ENCODE measurements around the gene CNIH4. TPM values are rescaled to one million over a fixed set of nuclear protein-coding genes. Genes with fewer than 3 reads are reported as not detected.

CNIH4 gene
- total RNA-seq, 1 experiment from 2014 or later = 93.8 TPM

GRCh38 chr1:224387943-224388342 is 31.3 kb downstream of the CNIH4 start:
- intact Hi-C loops (cut with micrococcal nuclease; ENCODE audit: unreplicated experiment) = no loop called here
- H3F3A ChIP-seq (ENCODE audit: insufficient read depth, low read depth) = peaks cover 49% of the 10 kb centered on the region
- no peaks in the 10 kb centered on the region for H3K4me1 ChIP-seq (replicated peaks; ENCODE audit: insufficient read depth)
- H3K4me2 ChIP-seq = no peak overlapping the region
- no peaks in the 10 kb centered on the region for H3K9me3 ChIP-seq (ENCODE audit: insufficient read depth, low read depth)
- peaks cover 52% of the 10 kb centered on the region for H3K36me3 ChIP-seq (ENCODE audit: low read depth)
- H3K27ac ChIP-seq = no peak overlapping the region
- CTCF ChIA-PET = no interaction called here
- no peaks in the 10 kb centered on the region for H3K9me2 ChIP-seq (ENCODE audit: insufficient read depth)
- H3K27me3 ChIP-seq (ENCODE audit: insufficient read depth, low read depth) = no peaks in the 10 kb centered on the region
- H4K20me1 ChIP-seq (ENCODE audit: insufficient read depth) = 0 out of 2 replicates have a peak, but pooled peaks cover 7% of the 10 kb centered on the region
- no peak overlapping the region for H2AFZ ChIP-seq
- no peak for DNase-seq
- POLR2A ChIA-PET (ENCODE audit: unreplicated experiment) = interaction anchor here (0.6 to 0.7 kb wide), 2 partner anchors 12 to 1808 kb away, joined by 7 to 16 read pairs; no protein-coding TSS in a partner anchor
- no peak for TF ChIP-seq EZH2 (IDR thresholded peaks at IDR 0.05; ENCODE audit: low read depth)
- TF ChIP-seq, protein P1, sequence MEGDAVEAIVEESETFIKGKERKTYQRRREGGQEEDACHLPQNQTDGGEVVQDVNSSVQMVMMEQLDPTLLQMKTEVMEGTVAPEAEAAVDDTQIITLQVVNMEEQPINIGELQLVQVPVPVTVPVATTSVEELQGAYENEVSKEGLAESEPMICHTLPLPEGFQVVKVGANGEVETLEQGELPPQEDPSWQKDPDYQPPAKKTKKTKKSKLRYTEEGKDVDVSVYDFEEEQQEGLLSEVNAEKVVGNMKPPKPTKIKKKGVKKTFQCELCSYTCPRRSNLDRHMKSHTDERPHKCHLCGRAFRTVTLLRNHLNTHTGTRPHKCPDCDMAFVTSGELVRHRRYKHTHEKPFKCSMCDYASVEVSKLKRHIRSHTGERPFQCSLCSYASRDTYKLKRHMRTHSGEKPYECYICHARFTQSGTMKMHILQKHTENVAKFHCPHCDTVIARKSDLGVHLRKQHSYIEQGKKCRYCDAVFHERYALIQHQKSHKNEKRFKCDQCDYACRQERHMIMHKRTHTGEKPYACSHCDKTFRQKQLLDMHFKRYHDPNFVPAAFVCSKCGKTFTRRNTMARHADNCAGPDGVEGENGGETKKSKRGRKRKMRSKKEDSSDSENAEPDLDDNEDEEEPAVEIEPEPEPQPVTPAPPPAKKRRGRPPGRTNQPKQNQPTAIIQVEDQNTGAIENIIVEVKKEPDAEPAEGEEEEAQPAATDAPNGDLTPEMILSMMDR (conservative IDR thresholded peaks at IDR 0.05) = no peak
- BruUV-seq (replicated peaks) = no TSS peak
- H3K79me2 ChIP-seq (ENCODE audit: low read depth) = no peaks in the 10 kb centered on the region
- no peak overlapping the region for H3K4me3 ChIP-seq

DNA sequence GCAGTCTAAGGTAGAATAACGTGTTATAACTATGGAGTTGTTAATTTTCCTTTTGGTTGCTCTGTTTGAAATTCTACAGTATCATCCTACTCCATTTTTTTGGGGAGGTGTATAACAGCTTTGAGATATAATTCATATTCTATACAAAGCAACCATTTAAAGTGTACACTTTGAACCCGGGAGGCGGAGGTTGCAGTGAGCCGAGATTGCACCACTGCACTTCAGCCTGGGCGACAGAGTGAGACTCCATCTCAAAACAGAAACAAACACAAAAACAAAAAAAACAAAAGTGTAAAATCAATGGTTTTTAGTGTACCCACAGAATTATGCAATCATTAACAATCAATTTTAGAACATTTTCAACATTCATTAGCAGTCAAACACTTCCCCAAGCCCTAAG is 33.8 kb downstream of the CNIH4 start:
- H3K9me3 ChIP-seq (ENCODE audit: insufficient read depth, low read depth) = no peaks in the 10 kb centered on the region
- H3K4me1 ChIP-seq (replicated peaks; ENCODE audit: insufficient read depth) = no peaks in the 10 kb centered on the region
- intact Hi-C loops (cut with micrococcal nuclease; ENCODE audit: unreplicated experiment) = no loop called here
- no peaks in the 10 kb centered on the region for H3K27me3 ChIP-seq (ENCODE audit: insufficient read depth, low read depth)
- peaks cover 14% of the 10 kb centered on the region; the same call in 1 of the 2 replicates for H4K20me1 ChIP-seq (ENCODE audit: insufficient read depth)
- TF ChIP-seq EZH2 (IDR thresholded peaks at IDR 0.05; ENCODE audit: low read depth) = no peak
- TF ChIP-seq, protein P1 (conservative IDR thresholded peaks at IDR 0.05) = no peak
- peaks cover 61% of the 10 kb centered on the region for H3K36me3 ChIP-seq (ENCODE audit: low read depth)
- CTCF ChIA-PET = no interaction called here
- no peak overlapping the region for H2AFZ ChIP-seq
- BruUV-seq (replicated peaks) = no TSS peak
- POLR2A ChIA-PET (ENCODE audit: unreplicated experiment) = no interaction called here
- DNase-seq = no peak
- no peak overlapping the region for H3K4me2 ChIP-seq
- no peak overlapping the region for H3K27ac ChIP-seq
- peaks cover 37% of the 10 kb centered on the region for H3F3A ChIP-seq (ENCODE audit: insufficient read depth, low read depth)
- H3K4me3 ChIP-seq = no peak overlapping the region
- H3K79me2 ChIP-seq (ENCODE audit: low read depth) = no peaks in the 10 kb centered on the region
- H3K9me2 ChIP-seq (ENCODE audit: insufficient read depth) = no peaks in the 10 kb centered on the region

- ChIA-PET POLR2A (ENCODE audit: unreplicated experiment) (no interaction called here), CTCF (no interaction called here)
- intact Hi-C loops (cut with micrococcal nuclease; ENCODE audit: unreplicated experiment) = no loop called here
- Histone ChIP-seq H3K4me3 (no peak overlapping the region), H2AFZ (no peak overlapping the region), H3K27ac (no peak overlapping the region), H3K9me3 (ENCODE audit: insufficient read depth, low read depth) (no peaks in the 10 kb centered on the region), H3K4me1 (replicated peaks; ENCODE audit: insufficient read depth) (no peaks in the 10 kb centered on the region), H4K20me1 (ENCODE audit: insufficient read depth) (peaks cover 20% of the 10 kb centered on the region; the same call in 1 of the 2 replicates), H3K27me3 (ENCODE audit: insufficient read depth, low read depth) (no peaks in the 10 kb centered on the region), H3K9me2 (ENCODE audit: insufficient read depth) (no peaks in the 10 kb centered on the region), H3K36me3 (ENCODE audit: low read depth) (peaks cover 60% of the 10 kb centered on the region), H3K4me2 (no peak overlapping the region), H3K79me2 (ENCODE audit: low read depth) (no peaks in the 10 kb centered on the region), H3F3A (ENCODE audit: insufficient read depth, low read depth) (peaks cover 33% of the 10 kb centered on the region)
- TF ChIP-seq, protein P1 (conservative IDR thresholded peaks at IDR 0.05) = no peak
- no peak for TF ChIP-seq EZH2 (IDR thresholded peaks at IDR 0.05; ENCODE audit: low read depth)
- no TSS peak for BruUV-seq (replicated peaks)
- no peak for DNase-seq
Observed at GRCh38 chr1:224392411-224393249, 36.0 kb downstream of the CNIH4 start.

Measured in PC-9 (cell line).